ENCODE results near the gene SEC16B.
"Not testable (repeated sequence)": the region's sequence is repeated elsewhere in the genome, so short reads cannot be mapped to it uniquely, and the experiment has no call there.

DNA sequence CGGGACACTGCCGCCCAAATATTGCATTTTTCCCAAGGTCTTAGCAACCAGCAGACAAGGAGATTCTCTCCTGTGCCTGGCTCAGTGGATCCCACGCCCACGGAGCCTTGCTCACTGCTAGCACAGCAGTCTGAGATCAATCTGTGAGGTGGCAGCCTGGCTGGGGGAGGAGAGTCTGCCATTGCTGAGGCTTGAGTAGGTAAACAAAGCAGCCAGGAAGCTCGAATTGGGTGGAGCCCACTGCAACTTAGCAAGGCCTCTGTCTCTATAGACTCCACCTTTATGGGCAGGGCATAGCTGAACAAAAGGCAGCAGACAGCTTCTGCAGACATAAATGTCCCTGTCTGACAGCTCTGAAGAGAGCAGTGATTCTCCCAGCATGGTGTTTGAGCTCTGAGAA, 16.4 kb upstream of the SEC16B start:
- TF ChIP-seq CBX5 (CRISPR knock-in tag; IDR thresholded peaks at IDR 0.05; ENCODE audit: borderline replicate concordance); STAG1 (CRISPR knock-in tag; IDR thresholded peaks at IDR 0.05); ZNF280B (CRISPR knock-in tag; IDR thresholded peaks at IDR 0.05; ENCODE audit: borderline replicate concordance); JUND (CRISPR knock-in tag; IDR thresholded peaks at IDR 0.05); ZNF383 (CRISPR knock-in tag; IDR thresholded peaks at IDR 0.05; ENCODE audit: borderline replicate concordance); ZNF7 (CRISPR knock-in tag; IDR thresholded peaks at IDR 0.05); ZHX2 (IDR thresholded peaks at IDR 0.05; ENCODE audit: low read depth); ZHX2 (CRISPR knock-in tag; IDR thresholded peaks at IDR 0.05; ENCODE audit: borderline replicate concordance); ELF1 (CRISPR knock-in tag; IDR thresholded peaks at IDR 0.05): not testable (repeated sequence)

All from HepG2 (cell line).